A673 (cell line): ENCODE results near the gene CERKL. TPM values are rescaled to one million over a fixed set of nuclear protein-coding genes. Genes with fewer than 3 reads are reported as not detected.

Experiments used
- BruUV-seq: library from RNA; stranded (reverse); fragments of 400-500 nt; replicated peaks from 2 replicates; lab custom pipeline; 2021; lab: Mats Ljungman, UMichigan
- CTCF ChIA-PET: fragments of 300-600 bp; sonication (Branson Sonifier 250); formaldehyde crosslinking; loops from one replicate; lab custom pipeline; 2022; ENCODE audit warnings: antibody characterized with exemption; lab: Charles Lee
- POLR2A ChIA-PET: fragments of 300-600 bp; sonication (Branson Sonifier 250); formaldehyde crosslinking; loops from one replicate; lab custom pipeline; 2022; ENCODE audit warnings: antibody characterized with exemption; ENCODE audit not compliant: low non-redundant PET; lab: Charles Lee
- DNase-seq: peaks from one replicate; pipeline ENCODE4 v3.0.0-alpha.2; 2015; ENCODE audit warnings: low spot score
- H3K27ac ChIP-seq: fragments of 200-600 bp; sonication (generic); 2 replicates; pipeline ENCODE4 v1.5.1; 2016; ENCODE audit warnings: mixed run types, low read depth, mild to moderate bottlenecking, mixed read lengths, antibody characterized with exemption, low read length; ENCODE audit not compliant: poor library complexity, severe bottlenecking
- H3K27me3 ChIP-seq: fragments of 200-600 bp; sonication (generic); replicated peaks from 2 replicates; pipeline ENCODE4 v1.6.1; 2017; ENCODE audit warnings: mixed run types, low read depth, mild to moderate bottlenecking, mixed read lengths, antibody characterized with exemption, low read length; ENCODE audit not compliant: insufficient read depth, poor library complexity
- H3K36me3 ChIP-seq: fragments of 200-600 bp; sonication (generic); 2 replicates; pipeline ENCODE4 v1.6.1; 2016; ENCODE audit warnings: mixed run types, mild to moderate bottlenecking, mixed read lengths, antibody characterized with exemption, low read length; ENCODE audit not compliant: insufficient read depth, poor library complexity, severe bottlenecking
- H3K4me1 ChIP-seq: fragments of 200-600 bp; sonication (generic); 2 replicates; pipeline ENCODE4 v1.6.1; 2017; ENCODE audit warnings: mixed run types, mild to moderate bottlenecking, mixed read lengths, antibody characterized with exemption, low read length; ENCODE audit not compliant: insufficient read depth, poor library complexity, severe bottlenecking
- H3K4me3 ChIP-seq: fragments of 200-600 bp; sonication (generic); 2 replicates; pipeline ENCODE4 v1.5.1; 2016; ENCODE audit warnings: low read depth, mixed run types, mild to moderate bottlenecking, mixed read lengths, low read length; ENCODE audit not compliant: poor library complexity, severe bottlenecking
- H3K9me3 ChIP-seq: fragments of 200-600 bp; sonication (generic); 2 replicates; pipeline ENCODE4 v1.6.1; 2016; ENCODE audit warnings: mixed run types, low read depth, mild to moderate bottlenecking, mixed read lengths, antibody characterized with exemption, low read length; ENCODE audit not compliant: poor library complexity, severe bottlenecking
- CTCF ChIP-seq: fragments of 300-800, 200-600 bp; sonication (generic); conservative IDR thresholded peaks from 2 replicates; pipeline ENCODE4 v1.5.1; 2017; ENCODE audit warnings: low read depth, mild to moderate bottlenecking, antibody characterized with exemption, low read length, moderate library complexity, mixed read lengths
- EZH2 ChIP-seq: fragments of 200-600 bp; sonication (generic); IDR thresholded peaks from 2 replicates; pipeline ENCODE4 v1.6.1; 2017; ENCODE audit warnings: borderline replicate concordance, low read depth, mild to moderate bottlenecking, mixed read lengths, antibody characterized with exemption, low read length; ENCODE audit not compliant: poor library complexity, severe bottlenecking
- intact Hi-C: fragments of 100-400 bp; cut with micrococcal nuclease; formaldehyde crosslinking; loops from one replicate; pipeline ENCODE4 v1.10.0; 2022; ENCODE audit not compliant: unreplicated experiment
- total RNA-seq: library from RNA; stranded (reverse); gene quantifications from 2 replicates; pipeline ENCODE4 v1.2.3, GENCODE V29; 2021

Gene CERKL
- total RNA-seq, 1 experiment from 2014 or later, result 0.75 TPM

- peak; percentile 47 for DNase-seq
- no peak overlapping the region for H3K4me3 ChIP-seq
- TF ChIP-seq EZH2 (no peak), CTCF (no peak)
- H3K4me1 ChIP-seq, result peaks cover 14% of the 10 kb centered on the region
- intact Hi-C loops, result no loop called here
- no TSS peak for BruUV-seq
- CTCF ChIA-PET, result no interaction called here
- H3K27ac ChIP-seq, result no peak overlapping the region
- H3K27me3 ChIP-seq, result no peaks in the 10 kb centered on the region
- POLR2A ChIA-PET, result no interaction called here
- no peaks in the 10 kb centered on the region for H3K9me3 ChIP-seq
- H3K36me3 ChIP-seq, result no peaks in the 10 kb centered on the region
Measured at GRCh38 chr2:181614874-181615638, 41.8 kb downstream of the CERKL start.

DNA sequence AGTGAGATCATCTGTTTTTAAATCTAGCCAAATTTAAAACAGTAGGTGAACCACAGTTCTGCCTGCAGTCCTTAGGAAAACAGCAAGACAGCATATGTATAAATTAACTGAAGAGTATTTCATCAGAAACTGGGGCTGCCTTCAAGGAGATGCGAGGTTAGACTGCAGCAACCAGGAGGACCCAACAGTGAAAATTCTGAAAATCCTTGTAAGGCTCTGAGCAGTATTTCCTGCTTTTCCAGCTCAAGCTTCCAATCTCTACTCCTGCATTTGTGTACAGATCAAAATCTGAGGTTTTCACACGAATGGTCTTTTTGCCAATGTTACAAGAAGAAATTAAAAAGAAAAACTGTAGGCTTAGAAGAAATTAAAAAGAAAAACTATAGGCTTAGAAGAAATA lies 43.7 kb downstream of the CERKL start:
- BruUV-seq, result no TSS peak
- ChIA-PET POLR2A (no interaction called here), CTCF (no interaction called here)
- no peaks in the 10 kb centered on the region for H3K27me3 ChIP-seq
- H3K27ac ChIP-seq, result no peak overlapping the region
- peaks cover 14% of the 10 kb centered on the region for H3K4me1 ChIP-seq
- no peaks in the 10 kb centered on the region for H3K36me3 ChIP-seq
- intact Hi-C loops, result no loop called here
- TF ChIP-seq EZH2, result no peak
- no peak for TF ChIP-seq CTCF
- no peak overlapping the region for H3K4me3 ChIP-seq
- DNase-seq, result no peak
- H3K9me3 ChIP-seq, result no peaks in the 10 kb centered on the region

DNA sequence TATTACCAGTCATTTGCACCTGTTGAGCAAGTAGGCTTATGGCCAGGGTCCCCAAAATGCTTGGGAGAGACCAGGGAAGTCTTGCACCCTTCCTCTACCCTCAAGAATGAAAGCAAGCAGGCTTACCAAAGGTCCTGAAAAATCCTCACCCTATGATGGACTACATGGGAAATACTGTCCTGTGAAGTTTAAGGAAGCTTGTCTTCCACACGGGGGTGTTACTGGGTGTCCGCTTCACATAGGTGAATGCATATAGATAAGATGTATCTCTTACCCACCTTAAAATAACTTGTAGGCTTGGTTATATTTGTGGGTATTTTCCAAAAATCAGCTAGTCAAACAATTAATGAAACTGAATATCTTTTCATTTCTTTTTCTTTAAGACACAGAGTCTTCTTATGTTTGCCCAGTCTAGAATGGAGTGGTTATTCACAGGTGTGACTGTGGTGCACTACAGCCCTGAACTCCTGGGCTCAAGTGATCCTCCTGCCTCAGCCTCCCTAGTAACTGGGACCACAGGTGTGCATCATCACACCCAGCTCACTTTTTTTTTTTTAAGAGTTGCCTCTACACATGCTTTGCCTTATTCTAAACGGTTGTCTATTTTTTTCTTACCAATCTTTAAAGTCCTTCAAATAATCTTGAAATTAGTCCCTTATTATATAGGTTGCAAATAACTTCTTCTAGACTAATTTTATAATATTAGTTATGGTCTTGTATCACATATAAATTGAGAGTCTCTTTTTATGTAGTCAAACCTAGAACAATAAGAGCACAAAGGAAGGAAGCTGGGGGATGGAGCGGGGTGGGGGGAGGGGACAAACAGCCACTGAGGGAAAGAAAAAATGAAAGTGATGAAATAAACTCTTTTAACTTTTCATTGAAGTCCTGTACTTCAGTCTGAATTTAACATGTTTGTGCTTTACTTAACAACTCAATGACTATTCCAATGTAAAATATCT lies 49.0 kb downstream of the CERKL start:
- BruUV-seq, result no TSS peak
- TF ChIP-seq CTCF (no peak), EZH2 (no peak)
- no peaks in the 10 kb centered on the region for H3K27me3 ChIP-seq
- no peak overlapping the region for H3K4me3 ChIP-seq
- intact Hi-C loops, result no loop called here
- POLR2A ChIA-PET, result no interaction called here
- no peak overlapping the region for H3K27ac ChIP-seq
- CTCF ChIA-PET, result no interaction called here
- no peaks in the 10 kb centered on the region for H3K9me3 ChIP-seq
- DNase-seq, result no peak
- no peaks in the 10 kb centered on the region for H3K36me3 ChIP-seq
- H3K4me1 ChIP-seq, result no peaks in the 10 kb centered on the region
